ENCODE data around the gene DHX35. TPM values are rescaled to one million over a fixed set of nuclear protein-coding genes. Genes with fewer than 3 reads are reported as not detected.
A peak's percentile ranks its signal among the peaks of the same experiment; 100 is the strongest.

DHX35 gene
- total and polyA plus RNA-seq, 2 of the 8 experiments (the other 6 are each of a cell fraction or from before 2014, with no cell fraction given), result 21.9 to 27.7 TPM

- TF ChIP-seq CTBP2 (IDR thresholded peaks at IDR 0.05; ENCODE audit: borderline replicate concordance, insufficient read depth, insufficient read length, low read length), result no peak
- peak; percentile 91 to 94 for TF ChIP-seq POLR2A (IDR thresholded peaks at IDR 0.05; ENCODE audit: control extremely low read depth in 1 of 2, low read depth in 2 of 2, low read length in 2 of 2)
- TF ChIP-seq SAP30 (IDR thresholded peaks at IDR 0.05; ENCODE audit: insufficient read depth, insufficient replicate concordance, low read length), result no peak
- peak; percentile 84 for TF ChIP-seq KDM4A (IDR thresholded peaks at IDR 0.05; ENCODE audit: low read depth, low read length, severe bottlenecking)
- no peak; the same call in 1 of the 2 replicates for TF ChIP-seq SP4 (IDR thresholded peaks at IDR 0.05; ENCODE audit: low read length)
- no peak for TF ChIP-seq CHD7 (IDR thresholded peaks at IDR 0.05; ENCODE audit: insufficient replicate concordance, low read length)
- no peak for TF ChIP-seq POU5F1 (IDR thresholded peaks at IDR 0.05; ENCODE audit: low read depth, low read length)
- no peak for TF ChIP-seq RNF2 (IDR thresholded peaks at IDR 0.05; ENCODE audit: borderline replicate concordance, low read depth, low read length, missing control alignments, poor library complexity, severe bottlenecking)
- peak; percentile 95 for TF ChIP-seq YY1 (IDR thresholded peaks at IDR 0.05; ENCODE audit: low read depth, low read length)
Measured at GRCh38 chr20:38962044-38962927, at the start of gene DHX35 (continued).
